Activated B cell treated with CpG ODN at 0.5 μM for 24 hours (primary cell): Measurements from ENCODE around the gene PSMC4. TPM values are rescaled to one million over a fixed set of nuclear protein-coding genes. Genes with fewer than 3 reads are reported as not detected.

Experiments used
- ATAC-seq: fragments of 200-7000 bp; cut with Tn5 transposase; one replicate; pipeline ENCODE4 v1.10.0; 2021; ENCODE audit warnings: low read depth, mild to moderate bottlenecking, moderate library complexity
- CTCF ChIA-PET: fragments of 350-600 bp; sonication (Branson Sonifier 250); formaldehyde crosslinking; loops from one replicate; lab custom pipeline; 2021; ENCODE audit warnings: antibody characterized with exemption; lab: Charles Lee
- POLR2A ChIA-PET: fragments of 350-600 bp; sonication (Branson Sonifier 250); formaldehyde crosslinking; loops from one replicate; lab custom pipeline; 2021; ENCODE audit warnings: antibody characterized with exemption; lab: Charles Lee
- DNase-seq: peaks from one replicate; pipeline ENCODE4 v3.0.0; 2022
- H3K27ac Mint-ChIP-seq: one replicate; pipeline ENCODE4 v1.8.0; 2020; ENCODE audit warnings: mixed read lengths
- H3K27me3 Mint-ChIP-seq: one replicate; pipeline ENCODE4 v1.8.0; 2021; ENCODE audit warnings: mixed read lengths
- H3K36me3 Mint-ChIP-seq: one replicate; pipeline ENCODE4 v1.8.0; 2021; ENCODE audit warnings: low read depth, mixed read lengths
- H3K4me1 Mint-ChIP-seq: one replicate; pipeline ENCODE4 v1.8.0; 2021; ENCODE audit warnings: mixed read lengths
- H3K4me3 Mint-ChIP-seq: one replicate; pipeline ENCODE4 v1.8.0; 2020; ENCODE audit warnings: mild to moderate bottlenecking, mixed read lengths
- H3K9me3 Mint-ChIP-seq: one replicate; pipeline ENCODE4 v1.8.0; 2020; ENCODE audit warnings: mixed read lengths
- CTCF ChIP-seq: fragments of 200-600 bp; IDR thresholded peaks from one replicate; pipeline ENCODE4 v1.8.0; 2022; ENCODE audit warnings: antibody characterized with exemption, mild to moderate bottlenecking
- intact Hi-C: fragments of 100-400 bp; cut with micrococcal nuclease; formaldehyde crosslinking; loops from one replicate; pipeline ENCODE4 v1.15.1; 2024
- total RNA-seq: library from RNA; stranded (reverse); gene quantifications from 2 replicates; pipeline ENCODE4 v1.2.3, GENCODE V29; 2022

Gene PSMC4
- total RNA-seq, 1 donor from 2014 or later = 115 TPM

- DNase-seq (no peak), ATAC-seq (no peak)
- ChIA-PET POLR2A (interaction anchor here (0.9 to 3.3 kb wide), 8 partner anchors 12 to 1608 kb away, joined by 3 to 90 read pairs (median 6); partner anchors contain the start of genes PSMC4, ZNF546 and ZNF780A), CTCF (interaction anchor here (0.9 to 1.7 kb wide), 3 partner anchors 12 to 29 kb away, joined by 3 to 43 read pairs (median 6); partner anchors contain the start of gene PSMC4)
- H3K4me1 Mint-ChIP-seq = peaks cover 80% of the 10 kb centered on the region
- H3K9me3 Mint-ChIP-seq = peaks cover 4% of the 10 kb centered on the region
- peak overlapping the region; percentile 88 for H3K27ac Mint-ChIP-seq
- H3K27me3 Mint-ChIP-seq = no peaks in the 10 kb centered on the region
- H3K36me3 Mint-ChIP-seq = peaks cover 3% of the 10 kb centered on the region
- TF ChIP-seq CTCF = no peak
- peak overlapping the region; percentile 77 for H3K4me3 Mint-ChIP-seq
- intact Hi-C loops = loop anchor here (1.0 to 5.0 kb wide), 2 partner anchors 29 to 109 kb away; partner anchors contain the start of gene DYRK1B
These were observed 29.8 kb upstream of the PSMC4 start for GRCh38 chr19:39941151-39941550.

GRCh38 chr19:39941615-39942365 lies 29.2 kb upstream of the PSMC4 start:
- Mint-ChIP-seq H3K4me1 (peaks cover 77% of the 10 kb centered on the region), H3K27ac (peak overlapping the region; percentile 88), H3K36me3 (peaks cover 3% of the 10 kb centered on the region), H3K27me3 (no peaks in the 10 kb centered on the region), H3K9me3 (peaks cover 4% of the 10 kb centered on the region), H3K4me3 (peak overlapping the region; percentile 77)
- ATAC-seq (peak; percentile 82), DNase-seq (peak; percentile 29)
- intact Hi-C loops = loop anchor here (1.0 to 5.0 kb wide), 2 partner anchors 29 to 109 kb away; partner anchors contain the start of gene DYRK1B
- ChIA-PET CTCF (interaction anchor here (1.2 to 1.7 kb wide), 2 partner anchors 12 to 29 kb away, joined by 6 to 43 read pairs; partner anchors contain the start of gene PSMC4), POLR2A (interaction anchor here (0.6 to 3.3 kb wide), 15 partner anchors 9 to 1607 kb away, joined by 3 to 90 read pairs (median 6); partner anchors contain the start of genes PSMC4, ZNF546 and ZNF780A)
- no peak for TF ChIP-seq CTCF

DNA sequence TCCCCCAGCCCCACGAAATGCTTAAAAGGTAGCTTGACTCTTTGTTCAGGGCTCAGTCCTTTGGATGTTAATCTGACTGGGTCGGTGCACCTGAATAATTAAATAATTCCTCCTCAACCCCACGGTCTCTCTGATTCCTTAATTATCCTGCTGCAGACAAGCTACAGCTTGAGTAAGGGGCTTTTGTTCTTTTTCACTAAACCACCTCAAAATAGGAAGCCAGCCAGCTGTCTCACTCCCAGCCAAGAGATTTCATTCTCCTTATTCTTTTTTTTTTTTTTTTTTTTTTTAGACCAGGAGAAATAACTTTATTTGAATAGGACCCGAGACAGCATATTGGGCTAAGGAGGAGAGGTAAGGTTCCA lies 28.6 kb upstream of the PSMC4 start:
- peaks cover 71% of the 10 kb centered on the region for H3K4me1 Mint-ChIP-seq
- H3K27me3 Mint-ChIP-seq = no peaks in the 10 kb centered on the region
- DNase-seq (no peak), ATAC-seq (no peak)
- intact Hi-C loops = loop anchor here (5.0 kb wide), 1 partner anchor 110 kb away; the partner anchor contains the start of gene DYRK1B
- no peak for TF ChIP-seq CTCF
- peak overlapping the region; percentile 77 for H3K4me3 Mint-ChIP-seq
- ChIA-PET POLR2A (interaction anchor here (0.6 to 3.3 kb wide), 18 partner anchors 10 to 1607 kb away, joined by 3 to 90 read pairs (median 6); partner anchors contain the start of genes C19orf47, PSMC4, ZNF546 and ZNF780A), CTCF (interaction anchor here (1.2 to 1.7 kb wide), 2 partner anchors 11 to 28 kb away, joined by 6 to 43 read pairs; partner anchors contain the start of gene PSMC4)
- peaks cover 4% of the 10 kb centered on the region for H3K9me3 Mint-ChIP-seq
- H3K36me3 Mint-ChIP-seq = peaks cover 3% of the 10 kb centered on the region
- H3K27ac Mint-ChIP-seq = peak overlapping the region; percentile 88

DNA sequence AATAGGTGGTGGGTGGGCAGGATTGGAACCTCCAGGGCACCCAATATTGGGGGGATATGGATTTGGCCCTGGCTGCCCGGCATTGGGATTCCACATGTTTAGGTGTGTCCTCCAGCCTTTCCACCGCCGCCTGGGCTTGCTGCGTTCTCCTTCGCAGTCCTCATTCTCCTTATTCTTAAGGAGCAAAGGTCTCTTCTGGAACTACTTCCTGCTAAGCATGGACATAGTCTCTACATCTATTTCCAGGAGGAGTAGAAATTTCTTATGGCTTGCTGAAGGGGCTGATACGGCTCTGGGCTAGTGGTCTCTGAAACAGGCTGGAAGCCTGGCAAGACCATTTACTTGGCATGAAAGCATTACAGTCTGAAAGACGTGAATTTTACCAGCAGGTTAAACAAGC lies 27.4 kb upstream of the PSMC4 start:
- Mint-ChIP-seq H3K27ac (peak overlapping the region; percentile 62), H3K9me3 (peaks cover 4% of the 10 kb centered on the region), H3K4me1 (peaks cover 71% of the 10 kb centered on the region), H3K4me3 (peak overlapping the region; percentile 13), H3K27me3 (no peaks in the 10 kb centered on the region), H3K36me3 (peaks cover 3% of the 10 kb centered on the region)
- CTCF ChIA-PET = interaction anchor here (2.3 kb wide), 1 partner anchor 27 kb away, joined by 16 read pairs; the partner anchor contains the start of gene PSMC4
- POLR2A ChIA-PET = interaction anchor here (2.3 to 2.5 kb wide), 2 partner anchors 10 to 27 kb away, joined by 20 read pairs; partner anchors contain the start of gene PSMC4
- TF ChIP-seq CTCF = no peak
- DNase-seq (no peak), ATAC-seq (no peak)
- intact Hi-C loops = loop anchor here (5.0 kb wide), 1 partner anchor 111 kb away; the partner anchor contains the start of gene DYRK1B
